H9 (cell line): ENCODE results near the gene ZBTB9. TPM values are rescaled to one million over a fixed set of nuclear protein-coding genes. Genes with fewer than 3 reads are reported as not detected.
A peak's percentile ranks its signal among the peaks of the same experiment; 100 is the strongest.

ENCODE experiments used
- DNase-seq: peaks from one replicate; pipeline ENCODE4 v3.0.0-alpha.2; 2017
- H2AFZ ChIP-seq: one replicate; pipeline ENCODE4 v1.6.1; 2013; ENCODE audit warnings: mild to moderate bottlenecking, low read length, control low read depth, moderate library complexity
- H2AK5ac ChIP-seq: 2 replicates; pipeline ENCODE4 v1.6.1; 2013; ENCODE audit warnings: low read length, control low read depth, mixed read lengths; ENCODE audit not compliant: insufficient read length
- H2BK120ac ChIP-seq: one replicate; pipeline ENCODE4 v1.6.1; 2013; ENCODE audit warnings: low read depth, mild to moderate bottlenecking, low read length, control low read depth, inconsistent platforms; ENCODE audit not compliant: poor library complexity, severe bottlenecking
- H2BK12ac ChIP-seq: 2 replicates; pipeline ENCODE4 v1.6.1; 2013; ENCODE audit warnings: low read length, control low read depth, mixed read lengths, low read depth; ENCODE audit not compliant: insufficient read length
- H2BK15ac ChIP-seq: 2 replicates; pipeline ENCODE4 v1.6.1; 2013; ENCODE audit warnings: low read depth, low read length, control low read depth
- H2BK20ac ChIP-seq: one replicate; pipeline ENCODE4 v1.6.1; 2013; ENCODE audit warnings: low read depth, mild to moderate bottlenecking, low read length, control low read depth, inconsistent platforms; ENCODE audit not compliant: poor library complexity, severe bottlenecking
- H2BK5ac ChIP-seq: 2 replicates; pipeline ENCODE4 v1.6.1; 2013; ENCODE audit warnings: low read length, control low read depth, mixed read lengths; ENCODE audit not compliant: insufficient read length
- H3K14ac ChIP-seq: 2 replicates; pipeline ENCODE4 v1.6.1; 2013; ENCODE audit warnings: low read length, control low read depth; ENCODE audit not compliant: insufficient read depth
- H3K18ac ChIP-seq: 2 replicates; pipeline ENCODE4 v1.6.1; 2013; ENCODE audit warnings: low read depth, mild to moderate bottlenecking, mixed read lengths, low read length, control low read depth; ENCODE audit not compliant: insufficient read length
- H3K23ac ChIP-seq: 2 replicates; pipeline ENCODE4 v1.6.1; 2013; ENCODE audit warnings: low read length, control low read depth, mixed read lengths, low read depth; ENCODE audit not compliant: insufficient read length
- H3K23me2 ChIP-seq: 2 replicates; pipeline ENCODE4 v1.6.1; 2013; ENCODE audit warnings: low read depth, mild to moderate bottlenecking, mixed read lengths, low read length, control low read depth; ENCODE audit not compliant: insufficient read length, poor library complexity, severe bottlenecking
- H3K27ac ChIP-seq: 2 replicates; pipeline ENCODE4 v1.5.1; 2013; ENCODE audit warnings: low read length, control low read depth, mixed read lengths, low read depth; ENCODE audit not compliant: insufficient read length
- H3K27me3 ChIP-seq: 2 replicates; pipeline ENCODE4 v1.6.1; 2013; ENCODE audit warnings: low read length, control low read depth, inconsistent platforms; ENCODE audit not compliant: insufficient read depth
- H3K4ac ChIP-seq: 2 replicates; pipeline ENCODE4 v1.6.1; 2013; ENCODE audit warnings: low read depth, mild to moderate bottlenecking, control low read depth, inconsistent platforms, low read length, moderate library complexity
- H3K4me1 ChIP-seq: 2 replicates; pipeline ENCODE4 v1.6.1; 2013; ENCODE audit warnings: low read length, control low read depth, inconsistent platforms; ENCODE audit not compliant: insufficient read depth
- H3K4me2 ChIP-seq: 2 replicates; pipeline ENCODE4 v1.6.1; 2013; ENCODE audit warnings: low read length, control low read depth, mixed read lengths; ENCODE audit not compliant: insufficient read length, insufficient read depth
- H3K56ac ChIP-seq: 2 replicates; pipeline ENCODE4 v1.6.1; 2013; ENCODE audit warnings: low read depth, mild to moderate bottlenecking, mixed read lengths, low read length, control low read depth; ENCODE audit not compliant: insufficient read length
- H3K79me1 ChIP-seq: 2 replicates; pipeline ENCODE4 v1.6.1; 2013; ENCODE audit warnings: low read depth, mild to moderate bottlenecking, moderate library complexity, low read length, control low read depth, inconsistent platforms; ENCODE audit not compliant: insufficient read depth, poor library complexity, severe bottlenecking
- H3K79me2 ChIP-seq: 2 replicates; pipeline ENCODE4 v1.6.1; 2013; ENCODE audit warnings: low read length, control low read depth, inconsistent platforms; ENCODE audit not compliant: insufficient read depth
- H3K9ac ChIP-seq: 2 replicates; pipeline ENCODE4 v1.6.1; 2013; ENCODE audit warnings: low read length, control low read depth, mixed read lengths; ENCODE audit not compliant: insufficient read length; ENCODE audit errors: extremely low read depth
- H3K9me3 ChIP-seq: one replicate; pipeline ENCODE4 v1.6.1; 2013; ENCODE audit warnings: low read depth, low read length, inconsistent platforms; ENCODE audit not compliant: control insufficient read depth
- H3T11ph ChIP-seq: one replicate; pipeline ENCODE4 v1.6.1; 2013; ENCODE audit warnings: mild to moderate bottlenecking, low read length, control low read depth, inconsistent platforms
- H4K20me1 ChIP-seq: one replicate; pipeline ENCODE4 v1.6.1; 2013; ENCODE audit not compliant: control insufficient read depth, insufficient read length, insufficient read depth
- H4K5ac ChIP-seq: 2 replicates; pipeline ENCODE4 v1.6.1; 2013; ENCODE audit warnings: low read depth, mild to moderate bottlenecking, mixed read lengths, low read length, control low read depth; ENCODE audit not compliant: insufficient read length
- H4K8ac ChIP-seq: replicated peaks from 2 replicates; pipeline ENCODE4 v1.6.1; 2013; ENCODE audit warnings: low read length, control low read depth, mixed read lengths, low read depth; ENCODE audit not compliant: insufficient read length
- H4K91ac ChIP-seq: 2 replicates; pipeline ENCODE4 v1.6.1; 2013; ENCODE audit warnings: low read depth, mild to moderate bottlenecking, moderate library complexity, mixed read lengths, low read length, control low read depth; ENCODE audit not compliant: insufficient read length
- H3K27ac Mint-ChIP-seq, 3 experiments: 2 replicates in 2 of 3; 3 replicates in 1 of 3; pipeline ENCODE4 v1.8.0; 2020 to 2021; ENCODE audit warnings: mixed read lengths in 3 of 3, mild to moderate bottlenecking in 1 of 3, moderate library complexity in 1 of 3
- H3K27me3 Mint-ChIP-seq: 2 replicates; pipeline ENCODE4 v1.8.0; 2021; ENCODE audit warnings: low read depth, mild to moderate bottlenecking, moderate library complexity, mixed read lengths
- H3K36me3 Mint-ChIP-seq, 3 experiments: 2 replicates in 2 of 3; 3 replicates in 1 of 3; pipeline ENCODE4 v1.8.0; 2020 to 2021; ENCODE audit warnings: low read depth in 3 of 3, mixed read lengths in 3 of 3; ENCODE audit not compliant: insufficient read depth in 1 of 3
- H3K4me1 Mint-ChIP-seq, 2 experiments: 2 replicates each; pipeline ENCODE4 v1.8.0; 2020; ENCODE audit warnings: mixed read lengths in 2 of 2
- H3K4me3 Mint-ChIP-seq, 2 experiments: 2 replicates in 1 of 2; 3 replicates in 1 of 2; pipeline ENCODE4 v1.8.0; 2020 to 2021; ENCODE audit warnings: mild to moderate bottlenecking in 2 of 2, mixed read lengths in 2 of 2, moderate library complexity in 1 of 2
- H3K9me3 Mint-ChIP-seq, 2 experiments: 2 replicates in 1 of 2; 3 replicates in 1 of 2; pipeline ENCODE4 v1.8.0; 2020; ENCODE audit warnings: mild to moderate bottlenecking in 2 of 2, mixed read lengths in 2 of 2, moderate library complexity in 1 of 2
- WGBS: extraction: QIAGEN DNeasy Blood & Tissue Kit; methylation state at CpG from one replicate; pipeline ENCODE4 v1.1.7; 2013; ENCODE audit warnings: missing lambda C conversion rate, low lambda C conversion rate, mixed read lengths; ENCODE audit not compliant: insufficient read length; ENCODE audit errors: extremely low coverage; 5-methylcytosine and 5-hydroxymethylcytosine counted together
- total RNA-seq: library from RNA; stranded (reverse); gene quantifications from 2 replicates; pipeline ENCODE4 v1.2.1, GENCODE V29; 2021
- TF ChIP-seq, protein P1 (sequence below): fragments of 200-600 bp; sonication (generic); conservative IDR thresholded peaks from 3 replicates; pipeline ENCODE4 v1.8.0; 2021; ENCODE audit warnings: antibody characterized with exemption, mild to moderate bottlenecking

ZBTB9 gene
- total RNA-seq, 1 experiment from 2014 or later: 53.1 TPM

DNA sequence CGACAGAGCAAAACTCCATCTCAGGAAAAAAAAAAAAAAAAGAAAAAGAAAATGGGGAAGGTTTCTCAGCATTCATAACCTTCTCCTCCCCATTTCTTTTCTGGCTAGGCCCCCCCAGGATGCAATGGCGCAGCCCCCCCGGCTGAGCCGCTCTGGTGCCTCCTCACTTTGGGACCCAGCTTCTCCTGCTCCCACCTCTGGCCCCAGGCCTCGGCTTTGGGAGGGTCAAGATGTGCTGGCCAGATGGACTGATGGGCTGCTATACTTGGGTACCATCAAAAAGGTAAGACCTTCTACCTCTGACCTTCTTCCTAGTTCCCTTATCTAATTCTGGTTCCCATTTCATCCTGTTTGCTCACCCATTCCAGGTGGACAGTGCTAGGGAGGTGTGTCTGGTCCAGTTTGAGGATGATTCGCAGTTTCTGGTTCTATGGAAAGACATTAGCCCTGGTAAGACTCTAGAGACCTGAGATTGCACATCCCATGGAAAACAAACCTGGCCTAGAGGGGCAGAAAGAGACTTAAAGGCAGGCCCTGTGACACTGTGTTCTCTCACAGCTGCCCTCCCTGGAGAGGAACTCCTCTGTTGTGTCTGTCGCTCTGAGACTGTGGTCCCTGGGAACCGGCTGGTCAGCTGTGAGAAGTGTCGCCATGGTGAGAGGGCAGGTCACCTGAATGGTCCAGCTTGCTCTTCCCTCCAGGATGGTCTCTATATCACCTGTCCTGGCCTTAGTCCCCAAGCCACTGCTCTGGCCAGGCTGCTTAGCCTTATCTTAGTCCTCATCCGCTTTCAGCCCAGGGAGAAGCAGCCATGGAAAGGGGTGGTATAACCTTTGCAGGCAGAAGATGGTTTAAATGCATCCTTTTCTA is 42.0 kb upstream of the ZBTB9 start:
- no peak overlapping the region for H2BK5ac ChIP-seq
- H4K20me1 ChIP-seq: no peaks in the 10 kb centered on the region
- peaks cover 30 to 67% (median 64%) of the 10 kb centered on the region in 3 experiments for H3K36me3 Mint-ChIP-seq
- H2AK5ac ChIP-seq: no peak overlapping the region
- H3K27ac Mint-ChIP-seq: peak overlapping the region in 1 of 3 experiments; percentile 49; a peak in 1 of 7 replicates
- H2BK15ac ChIP-seq: no peak overlapping the region
- no peak overlapping the region for H3K18ac ChIP-seq
- no peak overlapping the region for H3K9ac ChIP-seq
- H3K56ac ChIP-seq: no peak overlapping the region
- DNase-seq: no peak
- peaks cover 20% of the 10 kb centered on the region for H3K23me2 ChIP-seq
- TF ChIP-seq, protein P1, sequence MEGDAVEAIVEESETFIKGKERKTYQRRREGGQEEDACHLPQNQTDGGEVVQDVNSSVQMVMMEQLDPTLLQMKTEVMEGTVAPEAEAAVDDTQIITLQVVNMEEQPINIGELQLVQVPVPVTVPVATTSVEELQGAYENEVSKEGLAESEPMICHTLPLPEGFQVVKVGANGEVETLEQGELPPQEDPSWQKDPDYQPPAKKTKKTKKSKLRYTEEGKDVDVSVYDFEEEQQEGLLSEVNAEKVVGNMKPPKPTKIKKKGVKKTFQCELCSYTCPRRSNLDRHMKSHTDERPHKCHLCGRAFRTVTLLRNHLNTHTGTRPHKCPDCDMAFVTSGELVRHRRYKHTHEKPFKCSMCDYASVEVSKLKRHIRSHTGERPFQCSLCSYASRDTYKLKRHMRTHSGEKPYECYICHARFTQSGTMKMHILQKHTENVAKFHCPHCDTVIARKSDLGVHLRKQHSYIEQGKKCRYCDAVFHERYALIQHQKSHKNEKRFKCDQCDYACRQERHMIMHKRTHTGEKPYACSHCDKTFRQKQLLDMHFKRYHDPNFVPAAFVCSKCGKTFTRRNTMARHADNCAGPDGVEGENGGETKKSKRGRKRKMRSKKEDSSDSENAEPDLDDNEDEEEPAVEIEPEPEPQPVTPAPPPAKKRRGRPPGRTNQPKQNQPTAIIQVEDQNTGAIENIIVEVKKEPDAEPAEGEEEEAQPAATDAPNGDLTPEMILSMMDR: no peak
- no peaks in the 10 kb centered on the region for H3K4me1 ChIP-seq
- no peak overlapping the region for H3K23ac ChIP-seq
- H2BK12ac ChIP-seq: no peak overlapping the region
- H3K4me2 ChIP-seq: no peak overlapping the region
- H2BK20ac ChIP-seq: no peak overlapping the region
- no peak overlapping the region for H3T11ph ChIP-seq
- H3K79me1 ChIP-seq: no peaks in the 10 kb centered on the region
- H2BK120ac ChIP-seq: no peak overlapping the region
- no peak overlapping the region for H4K91ac ChIP-seq
- H3K4me1 Mint-ChIP-seq: peaks cover 35 to 52% of the 10 kb centered on the region in 2 experiments
- no peak overlapping the region for H3K4ac ChIP-seq
- H3K27ac ChIP-seq: no peak overlapping the region
- no peaks in the 10 kb centered on the region for H3K27me3 ChIP-seq
- no peaks in the 10 kb centered on the region for H3K9me3 ChIP-seq
- peak overlapping the region; percentile 76 to 86 for H3K4me3 Mint-ChIP-seq
- no peaks in the 10 kb centered on the region for H3K9me3 Mint-ChIP-seq
- no peak overlapping the region for H4K8ac ChIP-seq
- no peak overlapping the region for H3K14ac ChIP-seq
- H4K5ac ChIP-seq: no peak overlapping the region
- peaks cover 1% of the 10 kb centered on the region for H3K27me3 Mint-ChIP-seq
- WGBS: no CpG with 5 or more reads among the region's 10 CpGs
- no peak overlapping the region for H2AFZ ChIP-seq
- H3K79me2 ChIP-seq: peaks cover 10% of the 10 kb centered on the region; the same call in 1 of the 2 replicates
